HEK293T (cell line): ENCODE results near the gene MAP7.

Experiments
- CTCF ChIA-PET: fragments of 350-600 bp; formaldehyde crosslinking; extraction: SDS; loops from one replicate; lab custom pipeline; 2021; ENCODE audit warnings: antibody characterized with exemption, inconsistent platforms; lab: Yijun Ruan, JAX
- POLR2A ChIA-PET: fragments of 350-600 bp; formaldehyde crosslinking; extraction: SDS; loops from one replicate; lab custom pipeline; 2020; ENCODE audit warnings: antibody characterized with exemption, inconsistent platforms; lab: Yijun Ruan, JAX
- DNase-seq: peaks from one replicate; pipeline ENCODE4 v3.0.0; 2012; ENCODE audit warnings: mixed read lengths; ENCODE audit errors: extremely low spot score
- ARNT ChIP-seq: fragments of 450-650 bp; IDR thresholded peaks from 2 replicates; pipeline ENCODE4 v1.6.1; 2017; ENCODE audit warnings: mild to moderate bottlenecking
- BHLHE40 ChIP-seq: fragments of 450-650 bp; IDR thresholded peaks from 2 replicates; pipeline ENCODE4 v1.6.1; 2016; ENCODE audit warnings: mild to moderate bottlenecking, moderate library complexity, borderline replicate concordance
- CTBP1 ChIP-seq: fragments of 450-650 bp; IDR thresholded peaks from 2 replicates; pipeline ENCODE4 v1.6.1; 2016; ENCODE audit warnings: borderline replicate concordance
- ELF4 ChIP-seq: fragments of 450-650 bp; IDR thresholded peaks from 2 replicates; pipeline ENCODE4 v1.6.1; 2017; ENCODE audit warnings: antibody characterized with exemption
- FOXA1 ChIP-seq: fragments of 450-650 bp; IDR thresholded peaks from 2 replicates; pipeline ENCODE4 v1.6.1; 2016; ENCODE audit warnings: mild to moderate bottlenecking
- FOXK2 ChIP-seq: fragments of 450-650 bp; IDR thresholded peaks from 2 replicates; pipeline ENCODE4 v1.6.1; 2016; ENCODE audit warnings: mild to moderate bottlenecking
- FOXM1 ChIP-seq: fragments of 450-650 bp; IDR thresholded peaks from 2 replicates; pipeline ENCODE4 v1.6.1; 2017; ENCODE audit warnings: mild to moderate bottlenecking, borderline replicate concordance
- HDGF ChIP-seq: fragments of 450-650 bp; IDR thresholded peaks from 2 replicates; pipeline ENCODE4 v1.6.1; 2017; ENCODE audit warnings: antibody characterized with exemption, borderline replicate concordance
- L3MBTL2 ChIP-seq: fragments of 450-650 bp; conservative IDR thresholded peaks from 2 replicates; pipeline ENCODE4 v1.6.1; 2016; ENCODE audit warnings: mild to moderate bottlenecking
- LEF1 ChIP-seq: fragments of 450-650 bp; IDR thresholded peaks from 2 replicates; pipeline ENCODE4 v1.6.1; 2017; ENCODE audit warnings: mild to moderate bottlenecking, borderline replicate concordance
- NFRKB ChIP-seq: fragments of 450-650 bp; IDR thresholded peaks from 2 replicates; pipeline ENCODE4 v1.6.1; 2016; ENCODE audit warnings: mild to moderate bottlenecking, moderate library complexity
- SP1 ChIP-seq: fragments of 450-650 bp; IDR thresholded peaks from 2 replicates; pipeline ENCODE4 v1.6.1; 2017
- SUZ12 ChIP-seq: fragments of 450-650 bp; IDR thresholded peaks from 2 replicates; pipeline ENCODE4 v1.6.1; 2016; ENCODE audit warnings: mild to moderate bottlenecking
- TARDBP ChIP-seq: fragments of 450-650 bp; IDR thresholded peaks from 2 replicates; pipeline ENCODE4 v1.6.1; 2016
- ZNF384 ChIP-seq: fragments of 450-650 bp; IDR thresholded peaks from 2 replicates; pipeline ENCODE4 v1.6.1; 2016
- TF ChIP-seq, protein P1 (sequence below): fragments of 450-650 bp; IDR thresholded peaks from 2 replicates; pipeline ENCODE4 v1.6.1; 2016

Gene MAP7

GRCh38 chr6:136421537-136422158, 128.6 kb downstream of the MAP7 start:
- ChIA-PET CTCF (no interaction called here), POLR2A (no interaction called here)
- TF ChIP-seq NFRKB (no peak), CTBP1 (no peak)
- DNase-seq = no peak

- TF ChIP-seq HDGF (no peak), L3MBTL2 (no peak), LEF1 (no peak), ELF4 (no peak), NFRKB (no peak), BHLHE40 (no peak), TARDBP (no peak), FOXK2 (no peak), CTBP1 (no peak), SUZ12 (no peak), SP1 (no peak), ARNT (no peak), FOXA1 (no peak), FOXM1 (no peak), ZNF384 (no peak)
- TF ChIP-seq, protein P1, sequence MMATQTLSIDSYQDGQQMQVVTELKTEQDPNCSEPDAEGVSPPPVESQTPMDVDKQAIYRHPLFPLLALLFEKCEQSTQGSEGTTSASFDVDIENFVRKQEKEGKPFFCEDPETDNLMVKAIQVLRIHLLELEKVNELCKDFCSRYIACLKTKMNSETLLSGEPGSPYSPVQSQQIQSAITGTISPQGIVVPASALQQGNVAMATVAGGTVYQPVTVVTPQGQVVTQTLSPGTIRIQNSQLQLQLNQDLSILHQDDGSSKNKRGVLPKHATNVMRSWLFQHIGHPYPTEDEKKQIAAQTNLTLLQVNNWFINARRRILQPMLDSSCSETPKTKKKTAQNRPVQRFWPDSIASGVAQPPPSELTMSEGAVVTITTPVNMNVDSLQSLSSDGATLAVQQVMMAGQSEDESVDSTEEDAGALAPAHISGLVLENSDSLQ = no peak
- POLR2A ChIA-PET = no interaction called here
- CTCF ChIA-PET = no interaction called here
- DNase-seq = no peak
These were observed 129.4 kb downstream of the MAP7 start for GRCh38 chr6:136420853-136421252.

- ChIA-PET CTCF (no interaction called here), POLR2A (no interaction called here)
- TF ChIP-seq HDGF (no peak), SUZ12 (no peak), LEF1 (no peak), BHLHE40 (no peak), NFRKB (no peak)
- TF ChIP-seq, protein P1 = 0 out of 2 replicates have a peak, but pooled peaks have one; percentile 24
- no peak for DNase-seq
These were observed 134.7 kb downstream of the MAP7 start for GRCh38 chr6:136415351-136416007.

GRCh38 chr6:136412410-136412809, 137.8 kb downstream of the MAP7 start:
- CTCF ChIA-PET = no interaction called here
- DNase-seq = no peak
- POLR2A ChIA-PET = no interaction called here
- TF ChIP-seq FOXA1 (no peak), ELF4 (no peak), FOXK2 (no peak)
- TF ChIP-seq, protein P1 = no peak

GRCh38 chr6:136411453-136412354, 138.5 kb downstream of the MAP7 start:
- ChIA-PET POLR2A (interaction anchor here (1.1 kb wide), 1 partner anchor 15 kb away, joined by 3 read pairs; no protein-coding TSS in a partner anchor), CTCF (no interaction called here)
- DNase-seq = no peak
- TF ChIP-seq, protein P1 = 0 out of 2 replicates have a peak, but pooled peaks have one; percentile 10
- no peak for TF ChIP-seq LEF1

DNA sequence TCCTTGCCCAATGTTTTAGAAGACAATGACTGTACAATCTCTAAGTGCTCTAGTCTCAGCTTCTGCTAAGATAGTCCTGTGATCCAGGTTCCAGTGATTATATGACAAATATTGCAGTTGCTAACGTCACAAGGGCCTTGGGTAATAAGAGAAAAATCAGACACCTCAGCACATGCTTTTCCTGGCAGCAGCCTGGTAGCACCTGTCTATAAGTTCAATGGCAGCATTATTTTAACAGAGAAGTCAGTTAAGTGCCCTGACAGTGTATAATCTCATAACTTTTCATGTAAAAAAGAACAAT, 139.2 kb downstream of the MAP7 start:
- POLR2A ChIA-PET = interaction anchor here (1.1 kb wide), 1 partner anchor 15 kb away, joined by 3 read pairs; no protein-coding TSS in a partner anchor

More for the DNA sequence above, 139.2 kb downstream of the MAP7 start:
- TF ChIP-seq ZNF384 = no peak
- TF ChIP-seq FOXA1 = no peak
- no peak for TF ChIP-seq CTBP1
- TF ChIP-seq HDGF = no peak
- TF ChIP-seq FOXK2 = no peak
- no peak for TF ChIP-seq SUZ12
- no peak for TF ChIP-seq ELF4
- TF ChIP-seq TARDBP = no peak
- no peak for TF ChIP-seq BHLHE40
- no peak for DNase-seq
- CTCF ChIA-PET = no interaction called here
